Measurements from ENCODE around the gene SPANXN5. TPM values are rescaled to one million over a fixed set of nuclear protein-coding genes. Genes with fewer than 3 reads are reported as not detected.
"Not testable (repeated sequence)": the region's sequence is repeated elsewhere in the genome, so short reads cannot be mapped to it uniquely, and the experiment has no call there.

Gene SPANXN5
- total RNA-seq (not detected), polyA plus RNA-seq (not detected), total RNA-seq (not detected)

- POLR2A ChIA-PET; intact Hi-C loops (cut with micrococcal nuclease): not testable (repeated sequence)
Observed at GRCh38 chrX:52797327-52797726, at the start of gene SPANXN5. Gene SPANXN5 (minus strand): TSS chrX:52797427. CDS start chrX:52797348, 79 bp downstream.

GRCh38 chrX:52843619-52844018, 46.4 kb upstream of the SPANXN5 start:
- DNase-seq; CTCF ChIA-PET; H3K4me1 Mint-ChIP-seq; H3K27me3 Mint-ChIP-seq; H3K4me3 Mint-ChIP-seq; POLR2A ChIA-PET; H3K36me3 Mint-ChIP-seq; H3K36me3 ChIP-seq (ENCODE audit: control insufficient read depth in 2 of 3, insufficient read depth in 3 of 3, low read length in 3 of 3); H3K9me3 ChIP-seq (ENCODE audit: control insufficient read depth in 2 of 3, low read length in 3 of 3); intact Hi-C loops (cut with micrococcal nuclease); H3K27me3 ChIP-seq (ENCODE audit: control insufficient read depth in 2 of 2, insufficient read depth in 2 of 2, low read length in 2 of 2); H3K27ac ChIP-seq (ENCODE audit: low read depth, low read length); H3K9me3 Mint-ChIP-seq; ATAC-seq; H3K4me3 ChIP-seq (ENCODE audit: low read length); H3K4me1 ChIP-seq (ENCODE audit: control insufficient read depth in 2 of 2, insufficient read depth in 2 of 2, low read length in 2 of 2); H3K27ac Mint-ChIP-seq: not testable (repeated sequence)

More at GRCh38 chrX:52797327-52797726, at the start of gene SPANXN5:
- DNase-seq; H3K4me1 ChIP-seq (ENCODE audit: control insufficient read depth in 2 of 2, insufficient read depth in 2 of 2, low read length in 2 of 2); H3K4me3 ChIP-seq (ENCODE audit: low read length); ATAC-seq; H3K4me1 Mint-ChIP-seq; H3K27ac ChIP-seq (ENCODE audit: low read depth, low read length); H3K36me3 Mint-ChIP-seq; CTCF ChIA-PET; H3K27me3 Mint-ChIP-seq; H3K9me3 Mint-ChIP-seq; H3K27ac Mint-ChIP-seq; H3K36me3 ChIP-seq (ENCODE audit: control insufficient read depth in 2 of 3, insufficient read depth in 3 of 3, low read length in 3 of 3); H3K4me3 Mint-ChIP-seq; H3K27me3 ChIP-seq (ENCODE audit: control insufficient read depth in 2 of 2, insufficient read depth in 2 of 2, low read length in 2 of 2); H3K9me3 ChIP-seq (ENCODE audit: control insufficient read depth in 2 of 3, low read length in 3 of 3): not testable (repeated sequence)

- peaks cover 0 to 3% (median 0%) of the 10 kb centered on the region in 5 donors for H3K27me3 Mint-ChIP-seq
- ATAC-seq, result no peak
- H3K4me1 Mint-ChIP-seq, result no peaks in the 10 kb centered on the region
- H3K27me3 ChIP-seq (ENCODE audit: control insufficient read depth in 2 of 2, insufficient read depth in 2 of 2, low read length in 2 of 2), result no peaks in the 10 kb centered on the region
- H3K9me3 Mint-ChIP-seq, result peaks cover 0 to 2% (median 0%) of the 10 kb centered on the region in 11 donors
- DNase-seq, result no peak
- H3K36me3 Mint-ChIP-seq, result no peaks in the 10 kb centered on the region
- H3K4me3 Mint-ChIP-seq, result no peak overlapping the region
- ChIA-PET POLR2A (no interaction called here), CTCF (no interaction called here)
- intact Hi-C loops (cut with micrococcal nuclease), result no loop called here
- H3K36me3 ChIP-seq (ENCODE audit: control insufficient read depth in 2 of 3, insufficient read depth in 3 of 3, low read length in 3 of 3), result no peaks in the 10 kb centered on the region
- no peak overlapping the region for H3K4me3 ChIP-seq (ENCODE audit: low read length)
- H3K27ac ChIP-seq (ENCODE audit: low read depth, low read length), result no peak overlapping the region
- H3K27ac Mint-ChIP-seq, result no peak overlapping the region
- H3K4me1 ChIP-seq (ENCODE audit: control insufficient read depth in 2 of 2, insufficient read depth in 2 of 2, low read length in 2 of 2), result no peaks in the 10 kb centered on the region
- no peaks in the 10 kb centered on the region for H3K9me3 ChIP-seq (ENCODE audit: control insufficient read depth in 2 of 3, low read length in 3 of 3)
Observed at GRCh38 chrX:52839137-52839536, 41.9 kb upstream of the SPANXN5 start.

- Mint-ChIP-seq H3K4me3 (no peak overlapping the region), H3K9me3 (no peaks in the 10 kb centered on the region), H3K4me1 (no peaks in the 10 kb centered on the region), H3K27ac (no peak overlapping the region), H3K27me3 (no peaks in the 10 kb centered on the region), H3K36me3 (no peaks in the 10 kb centered on the region)
- H3K4me1 ChIP-seq (ENCODE audit: control insufficient read depth in 2 of 2, insufficient read depth in 2 of 2, low read length in 2 of 2), result no peaks in the 10 kb centered on the region
- H3K27ac ChIP-seq (ENCODE audit: low read depth, low read length), result no peak overlapping the region
- no peaks in the 10 kb centered on the region for H3K9me3 ChIP-seq (ENCODE audit: control insufficient read depth in 2 of 3, low read length in 3 of 3)
- POLR2A ChIA-PET, result no interaction called here
- CTCF ChIA-PET, result no interaction called here
- intact Hi-C loops (cut with micrococcal nuclease), result no loop called here
- ATAC-seq (no peak), DNase-seq (no peak)
- H3K36me3 ChIP-seq (ENCODE audit: control insufficient read depth in 2 of 3, insufficient read depth in 3 of 3, low read length in 3 of 3), result no peaks in the 10 kb centered on the region
- H3K4me3 ChIP-seq (ENCODE audit: low read length), result no peak overlapping the region
- H3K27me3 ChIP-seq (ENCODE audit: control insufficient read depth in 2 of 2, insufficient read depth in 2 of 2, low read length in 2 of 2), result no peaks in the 10 kb centered on the region
Observed at GRCh38 chrX:52830551-52830950, 33.3 kb upstream of the SPANXN5 start.

GRCh38 chrX:52824608-52825007, 27.4 kb upstream of the SPANXN5 start:
- Histone ChIP-seq H3K27me3 (ENCODE audit: control insufficient read depth in 2 of 2, insufficient read depth in 2 of 2, low read length in 2 of 2) (no peaks in the 10 kb centered on the region), H3K4me3 (ENCODE audit: low read length) (no peak overlapping the region), H3K27ac (ENCODE audit: low read depth, low read length) (no peak overlapping the region), H3K9me3 (ENCODE audit: control insufficient read depth in 2 of 3, low read length in 3 of 3) (no peaks in the 10 kb centered on the region), H3K4me1 (ENCODE audit: control insufficient read depth in 2 of 2, insufficient read depth in 2 of 2, low read length in 2 of 2) (no peaks in the 10 kb centered on the region), H3K36me3 (ENCODE audit: control insufficient read depth in 2 of 3, insufficient read depth in 3 of 3, low read length in 3 of 3) (no peaks in the 10 kb centered on the region)
- CTCF ChIA-PET, result no interaction called here
- Mint-ChIP-seq H3K4me1 (peaks cover 0 to 2% (median 0%) of the 10 kb centered on the region in 7 donors), H3K36me3 (no peaks in the 10 kb centered on the region), H3K4me3 (no peak overlapping the region), H3K27ac (no peak overlapping the region), H3K27me3 (no peaks in the 10 kb centered on the region), H3K9me3 (no peaks in the 10 kb centered on the region)
- POLR2A ChIA-PET, result no interaction called here
- intact Hi-C loops (cut with micrococcal nuclease), result no loop called here
- DNase-seq, result no peak
- no peak for ATAC-seq

GRCh38 chrX:52821079-52821760, 24.0 kb upstream of the SPANXN5 start:
- intact Hi-C loops (cut with micrococcal nuclease), result no loop called here
- peaks cover 0 to 4% (median 0%) of the 10 kb centered on the region in 5 donors for H3K27me3 Mint-ChIP-seq
- no peak for ATAC-seq

GRCh38 chrX:52819788-52820187, 22.6 kb upstream of the SPANXN5 start:
- no peak for ATAC-seq
- Histone ChIP-seq H3K27me3 (ENCODE audit: control insufficient read depth in 2 of 2, insufficient read depth in 2 of 2, low read length in 2 of 2) (no peaks in the 10 kb centered on the region), H3K4me3 (ENCODE audit: low read length) (no peak overlapping the region), H3K36me3 (ENCODE audit: control insufficient read depth in 2 of 3, insufficient read depth in 3 of 3, low read length in 3 of 3) (no peaks in the 10 kb centered on the region), H3K27ac (ENCODE audit: low read depth, low read length) (no peak overlapping the region), H3K4me1 (ENCODE audit: control insufficient read depth in 2 of 2, insufficient read depth in 2 of 2, low read length in 2 of 2) (no peaks in the 10 kb centered on the region), H3K9me3 (ENCODE audit: control insufficient read depth in 2 of 3, low read length in 3 of 3) (no peaks in the 10 kb centered on the region)
- intact Hi-C loops (cut with micrococcal nuclease), result no loop called here
- CTCF ChIA-PET, result no interaction called here
- Mint-ChIP-seq H3K36me3 (no peaks in the 10 kb centered on the region), H3K4me1 (peaks cover 0 to 2% (median 0%) of the 10 kb centered on the region in 7 donors), H3K27ac (no peak overlapping the region), H3K27me3 (peaks cover 0 to 4% (median 0%) of the 10 kb centered on the region in 5 donors), H3K4me3 (no peak overlapping the region), H3K9me3 (no peaks in the 10 kb centered on the region)
- no peak for DNase-seq
- POLR2A ChIA-PET, result no interaction called here

More at GRCh38 chrX:52821079-52821760, 24.0 kb upstream of the SPANXN5 start:
- DNase-seq, result no peak
- Histone ChIP-seq H3K27ac (ENCODE audit: low read depth, low read length) (no peak overlapping the region), H3K36me3 (ENCODE audit: control insufficient read depth in 2 of 3, insufficient read depth in 3 of 3, low read length in 3 of 3) (no peaks in the 10 kb centered on the region), H3K27me3 (ENCODE audit: control insufficient read depth in 2 of 2, insufficient read depth in 2 of 2, low read length in 2 of 2) (no peaks in the 10 kb centered on the region), H3K9me3 (ENCODE audit: control insufficient read depth in 2 of 3, low read length in 3 of 3) (no peaks in the 10 kb centered on the region), H3K4me1 (ENCODE audit: control insufficient read depth in 2 of 2, insufficient read depth in 2 of 2, low read length in 2 of 2) (no peaks in the 10 kb centered on the region), H3K4me3 (ENCODE audit: low read length) (no peak overlapping the region)
- no peaks in the 10 kb centered on the region for H3K36me3 Mint-ChIP-seq
- POLR2A ChIA-PET, result no interaction called here
- no peaks in the 10 kb centered on the region for H3K9me3 Mint-ChIP-seq
- peak overlapping the region in 1 of 9 donors; percentile 52 for H3K27ac Mint-ChIP-seq
- H3K4me1 Mint-ChIP-seq, result peaks cover 0 to 2% (median 0%) of the 10 kb centered on the region in 7 donors
- CTCF ChIA-PET, result no interaction called here
- H3K4me3 Mint-ChIP-seq, result no peak overlapping the region

All from naive thymus-derived CD4-positive, alpha-beta T cell (primary cell).